IMR-90 (cell line): ENCODE data around the gene CKLF. TPM values are rescaled to one million over a fixed set of nuclear protein-coding genes. Genes with fewer than 3 reads are reported as not detected.

Source experiments
- ATAC-seq: fragments of 200-7000 bp; cut with Tn5 transposase; 2 replicates; pipeline ENCODE4 v1.9.1; 2020; ENCODE audit warnings: low read depth, mild to moderate bottlenecking, moderate library complexity
- BruUV-seq: library from RNA; stranded (reverse); fragments of 400-500 nt; replicated peaks from 2 replicates; lab custom pipeline; 2021; lab: Mats Ljungman, UMichigan
- CTCF ChIA-PET: fragments of 300-600 bp; formaldehyde crosslinking; extraction: SDS; loops from one replicate; lab custom pipeline; 2021; ENCODE audit warnings: antibody characterized with exemption; lab: Yijun Ruan, JAX
- POLR2A ChIA-PET: fragments of 300-600 bp; sonication (Branson Sonifier 250); formaldehyde crosslinking; loops from one replicate; lab custom pipeline; 2022; ENCODE audit warnings: antibody characterized with exemption; ENCODE audit not compliant: unreplicated experiment; lab: Charles Lee
- DNase-seq: peaks from one replicate; pipeline ENCODE4 v3.0.0; 2013
- H2AFZ ChIP-seq: replicated peaks from 2 replicates; pipeline ENCODE3; 2013; ENCODE audit warnings: low read length, mild to moderate bottlenecking; ENCODE audit not compliant: poor library complexity
- H2AK5ac ChIP-seq: 2 replicates; pipeline ENCODE4 v1.6.1; 2013; ENCODE audit warnings: low read depth, low read length, inconsistent platforms
- H2AK9ac ChIP-seq: replicated peaks from 2 replicates; pipeline ENCODE3; 2013; ENCODE audit warnings: mild to moderate bottlenecking, low read depth, low read length, moderate library complexity; ENCODE audit not compliant: poor library complexity
- H2BK120ac ChIP-seq: 2 replicates; pipeline ENCODE4 v1.6.1; 2013; ENCODE audit warnings: low read depth, low read length, inconsistent platforms
- H2BK15ac ChIP-seq: 3 replicates; pipeline ENCODE4 v1.6.1; 2013; ENCODE audit warnings: low read depth, low read length, inconsistent platforms
- H2BK20ac ChIP-seq: 2 replicates; pipeline ENCODE4 v1.6.1; 2013; ENCODE audit warnings: low read depth, mild to moderate bottlenecking, inconsistent platforms, low read length, moderate library complexity
- H2BK5ac ChIP-seq: 2 replicates; pipeline ENCODE4 v1.6.1; 2013; ENCODE audit warnings: mild to moderate bottlenecking, low read depth, low read length, inconsistent platforms; ENCODE audit not compliant: poor library complexity, severe bottlenecking
- H3K14ac ChIP-seq: replicated peaks from 2 replicates; pipeline ENCODE4 v1.6.1; 2013; ENCODE audit warnings: low read depth, low read length, inconsistent platforms
- H3K18ac ChIP-seq: 2 replicates; pipeline ENCODE4 v1.6.1; 2013; ENCODE audit warnings: low read depth, low read length, control low read depth
- H3K23ac ChIP-seq: 2 replicates; pipeline ENCODE4 v1.6.1; 2013; ENCODE audit warnings: low read depth, low read length, inconsistent platforms
- H3K27ac ChIP-seq: 2 replicates; pipeline ENCODE4 v1.5.1; 2013; ENCODE audit warnings: mild to moderate bottlenecking, control low read depth, low read length; ENCODE audit not compliant: insufficient read depth
- H3K27me3 ChIP-seq: 2 replicates; pipeline ENCODE4 v1.6.1; 2013; ENCODE audit warnings: low read length; ENCODE audit not compliant: control insufficient read depth, insufficient read depth
- H3K36me3 ChIP-seq: 2 replicates; pipeline ENCODE4 v1.6.1; 2013; ENCODE audit warnings: low read length, mixed read lengths; ENCODE audit not compliant: control insufficient read depth, insufficient read depth
- H3K4ac ChIP-seq: 2 replicates; pipeline ENCODE4 v1.6.1; 2013; ENCODE audit warnings: low read depth, low read length, inconsistent platforms
- H3K4me1 ChIP-seq: 2 replicates; pipeline ENCODE4 v1.6.1; 2013; ENCODE audit warnings: low read length, mixed read lengths; ENCODE audit not compliant: control insufficient read depth, insufficient read depth
- H3K4me2 ChIP-seq: 2 replicates; pipeline ENCODE4 v1.6.1; 2013; ENCODE audit warnings: low read depth, mild to moderate bottlenecking, control low read depth, low read length, moderate library complexity
- H3K4me3 ChIP-seq: 2 replicates; pipeline ENCODE4 v1.5.1; 2013; ENCODE audit warnings: low read depth, mild to moderate bottlenecking, control low read depth, low read length, moderate library complexity; ENCODE audit not compliant: insufficient read depth
- H3K56ac ChIP-seq: 2 replicates; pipeline ENCODE4 v1.6.1; 2013; ENCODE audit warnings: low read length, inconsistent platforms; ENCODE audit not compliant: insufficient read depth; ENCODE audit errors: extremely low read depth
- H3K79me1 ChIP-seq, 2 experiments: 2 replicates each; pipeline ENCODE4 v1.6.1; 2013; ENCODE audit warnings: low read length in 2 of 2, inconsistent platforms in 1 of 2, low read depth in 1 of 2
- H3K9ac ChIP-seq: 2 replicates; pipeline ENCODE4 v1.6.1; 2013; ENCODE audit warnings: low read depth, low read length, control low read depth
- H3K9me1 ChIP-seq: 2 replicates; pipeline ENCODE4 v1.6.1; 2013; ENCODE audit warnings: low read length, inconsistent platforms; ENCODE audit not compliant: insufficient read depth
- H3K9me3 ChIP-seq: 2 replicates; pipeline ENCODE4 v1.6.1; 2013; ENCODE audit warnings: low read length; ENCODE audit not compliant: control insufficient read depth, insufficient read depth
- H4K20me1 ChIP-seq: 2 replicates; pipeline ENCODE4 v1.6.1; 2013; ENCODE audit warnings: low read length, inconsistent platforms; ENCODE audit not compliant: insufficient read depth
- H4K5ac ChIP-seq: 2 replicates; pipeline ENCODE4 v1.6.1; 2013; ENCODE audit warnings: mild to moderate bottlenecking, low read depth, low read length, control low read depth
- H4K8ac ChIP-seq, 2 experiments: 2 replicates each; pipeline ENCODE4 v1.6.1; 2013; ENCODE audit warnings: low read depth in 2 of 2, low read length in 2 of 2, control low read depth in 1 of 2, inconsistent platforms in 1 of 2
- H4K91ac ChIP-seq: 2 replicates; pipeline ENCODE4 v1.6.1; 2013; ENCODE audit warnings: low read depth, low read length, inconsistent platforms; ENCODE audit not compliant: insufficient read depth
- BHLHE40 ChIP-seq: fragments of 150-350 bp; IDR thresholded peaks from 2 replicates; pipeline ENCODE4 v1.6.1; 2016; ENCODE audit warnings: mild to moderate bottlenecking, low read depth, low read length
- CEBPB ChIP-seq: IDR thresholded peaks from 2 replicates; pipeline ENCODE4 v1.6.1; 2012; ENCODE audit warnings: low read depth, low read length, improper control_type of control experiment
- CHD1 ChIP-seq: IDR thresholded peaks from 2 replicates; pipeline ENCODE4 v1.6.1; 2012; ENCODE audit warnings: low read depth, low read length, improper control_type of control experiment
- ELK1 ChIP-seq: fragments of 150-350 bp; IDR thresholded peaks from 2 replicates; pipeline ENCODE4 v1.6.1; 2016; ENCODE audit warnings: low read depth, mild to moderate bottlenecking, low read length, moderate library complexity, borderline replicate concordance
- MAFK ChIP-seq: IDR thresholded peaks from 2 replicates; pipeline ENCODE4 v1.6.1; 2012; ENCODE audit warnings: low read depth, low read length, improper control_type of control experiment
- MXI1 ChIP-seq: IDR thresholded peaks from 2 replicates; pipeline ENCODE4 v1.6.1; 2012; ENCODE audit warnings: low read depth, mild to moderate bottlenecking, low read length, moderate library complexity, borderline replicate concordance
- POLR2A ChIP-seq: IDR thresholded peaks from 2 replicates; pipeline ENCODE4 v1.6.1; 2012; ENCODE audit warnings: mild to moderate bottlenecking, low read depth, low read length
- RAD21 ChIP-seq: IDR thresholded peaks from 2 replicates; pipeline ENCODE4 v1.6.1; 2012; ENCODE audit warnings: low read length, improper control_type of control experiment
- RCOR1 ChIP-seq: IDR thresholded peaks from 2 replicates; pipeline ENCODE4 v1.6.1; 2012; ENCODE audit warnings: mild to moderate bottlenecking, low read length, improper control_type of control experiment; ENCODE audit not compliant: insufficient replicate concordance
- RFX5 ChIP-seq: IDR thresholded peaks from 2 replicates; pipeline ENCODE4 v1.8.0; 2012; ENCODE audit warnings: low read depth, mild to moderate bottlenecking, low read length, moderate library complexity
- SMC3 ChIP-seq: fragments of 150-350 bp; IDR thresholded peaks from 2 replicates; pipeline ENCODE4 v1.6.1; 2016; ENCODE audit warnings: low read depth, mild to moderate bottlenecking, antibody characterized with exemption, low read length, moderate library complexity
- USF2 ChIP-seq: fragments of 150-350 bp; IDR thresholded peaks from 2 replicates; pipeline ENCODE4 v1.6.1; 2017; ENCODE audit warnings: mild to moderate bottlenecking, antibody characterized with exemption, low read length, low read depth
- whole genome bisulfite sequencing, 2 experiments: methylation state at CpG; one replicate each; pipeline versions ENCODE4 v1.1.5 to v1.1.7; 2013; ENCODE audit warnings: missing lambda C conversion rate in 2 of 2; ENCODE audit not compliant: insufficient read length in 1 of 2; ENCODE audit errors: extremely low coverage in 2 of 2; 5-methylcytosine and 5-hydroxymethylcytosine counted together
- dilution Hi-C: fragments of 300-500 bp; cut with HindIII; formaldehyde crosslinking; loops from one replicate; pipeline ENCODE4 v1.14.3; 2018; ENCODE audit warnings: low sequenced_read_pairs; ENCODE audit not compliant: unreplicated experiment
- in situ Hi-C: fragments of 300-500 bp; cut with MboI; formaldehyde crosslinking; loops from 3 replicates; pipeline ENCODE4 v1.14.3; 2019; ENCODE audit warnings: low sequenced_read_pairs, inconsistent platforms, mixed read lengths
- intact Hi-C: fragments of 100-400 bp; cut with micrococcal nuclease; formaldehyde crosslinking; loops from 2 replicates; pipeline ENCODE4 v1.10.0; 2022
- polyA plus RNA-seq, 3 experiments: library from polyadenylated mRNA; depleted of rRNA; stranded (reverse); fragments of >200 nt; gene quantifications; 2 replicates each; pipeline ENCODE4 v1.2.3, GENCODE V29; 2012; ENCODE audit warnings: low replicate concordance in 1 of 3
- total RNA-seq: library from RNA; depleted of rRNA; stranded (reverse); fragments of >200 nt; gene quantifications from 2 replicates; pipeline ENCODE4 v1.2.3, GENCODE V29; 2012

Gene CKLF
- total and polyA plus RNA-seq, 2 of the 4 experiments (the other 2 are of a cell fraction): 60.8 to 92.2 TPM

GRCh38 chr16:66536525-66536924 lies 15.9 kb upstream of the CKLF start:
- H2BK120ac ChIP-seq: no peak overlapping the region
- no peak overlapping the region for H3K4me3 ChIP-seq
- no TSS peak for BruUV-seq
- no peak overlapping the region for H3K23ac ChIP-seq
- H3K4me1 ChIP-seq: no peaks in the 10 kb centered on the region
- no peak overlapping the region for H3K4me2 ChIP-seq
- no peaks in the 10 kb centered on the region for H4K20me1 ChIP-seq
- intact Hi-C loops (no loop called here), in situ Hi-C loops (no loop called here), dilution Hi-C loops (no loop called here)
- no peak overlapping the region for H4K8ac ChIP-seq
- H2BK15ac ChIP-seq: no peak overlapping the region
- H3K27ac ChIP-seq: no peak overlapping the region
- H2BK5ac ChIP-seq: no peak overlapping the region
- H4K5ac ChIP-seq: no peak overlapping the region
- 83% methylated on average over 1 of the region's 4 CpGs; no CpG with 5 or more reads in 1 of the 2 experiments for WGBS, 2 experiments
- DNase-seq: no peak
- no peak overlapping the region for H3K14ac ChIP-seq
- no peak overlapping the region for H2AK5ac ChIP-seq
- H2BK20ac ChIP-seq: no peak overlapping the region
- no peak overlapping the region for H3K56ac ChIP-seq
- H3K4ac ChIP-seq: no peak overlapping the region
- no peaks in the 10 kb centered on the region for H3K79me1 ChIP-seq
- POLR2A ChIA-PET: interaction anchor here (0.7 kb wide), 1 partner anchor 10 kb away, joined by 5 read pairs; no protein-coding TSS in a partner anchor
- no peak overlapping the region for H2AFZ ChIP-seq
- H3K18ac ChIP-seq: no peak overlapping the region
- 0 out of 2 replicates have a peak, but pooled peaks cover 4% of the 10 kb centered on the region for H3K9me1 ChIP-seq
- H4K91ac ChIP-seq: no peak overlapping the region
- CTCF ChIA-PET: interaction anchor here (0.6 kb wide), 1 partner anchor 823 kb away, joined by 5 read pairs; no protein-coding TSS in a partner anchor
- no peak for ATAC-seq
- TF ChIP-seq MAFK (no peak), ELK1 (no peak), POLR2A (no peak), USF2 (no peak), MXI1 (no peak), SMC3 (no peak), RFX5 (no peak), CHD1 (no peak), RAD21 (no peak), CEBPB (no peak), BHLHE40 (no peak), RCOR1 (no peak)
- H2AK9ac ChIP-seq: peak overlapping the region; percentile 34
- no peaks in the 10 kb centered on the region for H3K9me3 ChIP-seq
- H3K27me3 ChIP-seq: no peaks in the 10 kb centered on the region
- no peak overlapping the region for H3K9ac ChIP-seq
- H3K36me3 ChIP-seq: peaks cover 20% of the 10 kb centered on the region
